CD4-positive, alpha-beta T cell (primary cell): ENCODE measurements around the gene KCNH4. TPM values are rescaled to one million over a fixed set of nuclear protein-coding genes. Genes with fewer than 3 reads are reported as not detected.

Experiments
- ATAC-seq: fragments of 200-7000 bp; cut with Tn5 transposase; one replicate; pipeline ENCODE4 v1.10.0; 2022; ENCODE audit warnings: mild to moderate bottlenecking; ENCODE audit not compliant: poor library complexity
- CTCF ChIA-PET: fragments of 350-600 bp; sonication (Branson Sonifier 250); formaldehyde crosslinking; loops from one replicate; lab custom pipeline; 2021; ENCODE audit warnings: antibody characterized with exemption, inconsistent platforms; lab: Charles Lee
- POLR2A ChIA-PET: fragments of 350-600 bp; sonication (Branson Sonifier 250); formaldehyde crosslinking; loops from one replicate; lab custom pipeline; 2021; ENCODE audit warnings: antibody characterized with exemption, inconsistent platforms; lab: Charles Lee
- DNase-seq, 14 experiments: peaks; one replicate each; pipeline ENCODE4 v3.0.0-alpha.2; 2013 to 2020; ENCODE audit warnings: mixed read lengths in 2 of 14
- H3K27ac ChIP-seq, 2 donors: one replicate each; pipeline versions ENCODE4 v1.5.1 to v1.7.0; 2013; ENCODE audit warnings: low read length in 2 of 2, low read depth in 1 of 2, mild to moderate bottlenecking in 1 of 2
- H3K27me3 ChIP-seq, 2 experiments: 1 replicate in 1 of 2; 2 replicates in 1 of 2; pipeline versions ENCODE4 v1.6.1 to v1.7.0; 2013; ENCODE audit warnings: low read length in 2 of 2, control low read depth in 1 of 2, mild to moderate bottlenecking in 1 of 2, moderate library complexity in 1 of 2; ENCODE audit not compliant: insufficient read depth in 2 of 2, control insufficient read depth in 1 of 2
- H3K36me3 ChIP-seq: one replicate; pipeline ENCODE4 v1.6.1; 2013; ENCODE audit warnings: low read length, control low read depth; ENCODE audit not compliant: insufficient read depth
- H3K4me1 ChIP-seq: one replicate; pipeline ENCODE4 v1.6.1; 2013; ENCODE audit warnings: low read length, control low read depth; ENCODE audit not compliant: insufficient read depth
- H3K4me3 ChIP-seq: one replicate; pipeline ENCODE4 v1.5.1; 2013; ENCODE audit warnings: mild to moderate bottlenecking, low read length, moderate library complexity
- H3K9me3 ChIP-seq, 2 experiments: 1 replicate in 1 of 2; 2 replicates in 1 of 2; pipeline versions ENCODE4 v1.6.1 to v1.7.0; 2013; ENCODE audit warnings: low read length in 2 of 2, mild to moderate bottlenecking in 2 of 2, control low read depth in 1 of 2, moderate library complexity in 1 of 2; ENCODE audit not compliant: control insufficient read depth in 1 of 2, insufficient read depth in 1 of 2
- H3K27ac Mint-ChIP-seq: one replicate; pipeline ENCODE4 v1.8.0; 2020; ENCODE audit warnings: mixed read lengths
- H3K27me3 Mint-ChIP-seq: one replicate; pipeline ENCODE4 v1.8.0; 2021; ENCODE audit warnings: mixed read lengths
- H3K36me3 Mint-ChIP-seq: one replicate; pipeline ENCODE4 v1.8.0; 2021; ENCODE audit warnings: low read depth, mixed read lengths
- H3K4me1 Mint-ChIP-seq: one replicate; pipeline ENCODE4 v1.8.0; 2021; ENCODE audit warnings: low read depth, mixed read lengths
- H3K4me3 Mint-ChIP-seq: one replicate; pipeline ENCODE4 v1.8.0; 2020; ENCODE audit warnings: mild to moderate bottlenecking, mixed read lengths
- H3K9me3 Mint-ChIP-seq: one replicate; pipeline ENCODE4 v1.8.0; 2020; ENCODE audit warnings: mixed read lengths
- CTCF ChIP-seq: fragments of 200-600 bp; IDR thresholded peaks from one replicate; pipeline ENCODE4 v1.8.0; 2022; ENCODE audit warnings: antibody characterized with exemption, mild to moderate bottlenecking
- intact Hi-C, 2 experiments: fragments of 100-400 bp; cut with DNase I in 1 of 2; cut with micrococcal nuclease in 1 of 2; formaldehyde crosslinking; loops; one replicate each; pipeline versions ENCODE4 v1.15.1 to v1.9.0; 2023 to 2025; cut with DNase I, micrococcal nuclease
- total RNA-seq, 174 experiments: library from RNA in 2 of 174; stranded (reverse) in 2 of 174; gene quantifications; one replicate each; pipeline ENCODE4 v1.2.3 and lab custom pipeline; 2021 to 2026

Gene KCNH4
- total RNA-seq, 2 experiments from 2014 or later: 0.17 to 0.25 TPM

- Mint-ChIP-seq H3K27ac (peak overlapping the region; percentile 30), H3K36me3 (peaks cover 67% of the 10 kb centered on the region), H3K4me3 (no peak overlapping the region), H3K9me3 (no peaks in the 10 kb centered on the region), H3K27me3 (no peaks in the 10 kb centered on the region), H3K4me1 (no peaks in the 10 kb centered on the region)
- Histone ChIP-seq H3K27ac (no peak overlapping the region), H3K27me3 (no peaks in the 10 kb centered on the region), H3K36me3 (peaks cover 55% of the 10 kb centered on the region), H3K4me1 (no peaks in the 10 kb centered on the region), H3K9me3 (no peaks in the 10 kb centered on the region), H3K4me3 (no peak overlapping the region)
- TF ChIP-seq CTCF: no peak
- DNase-seq (no peak), ATAC-seq (no peak)
- intact Hi-C loops: no loop called here
- POLR2A ChIA-PET: no interaction called here
- CTCF ChIA-PET: no interaction called here
Observed at GRCh38 chr17:42201458-42201772, 20.5 kb upstream of the KCNH4 start.

- H3K27me3 Mint-ChIP-seq: no peaks in the 10 kb centered on the region
- no peak for TF ChIP-seq CTCF
- H3K36me3 Mint-ChIP-seq: peaks cover 61% of the 10 kb centered on the region
- no peak for ATAC-seq
- H3K4me1 Mint-ChIP-seq: no peaks in the 10 kb centered on the region
- no peak overlapping the region for H3K27ac ChIP-seq
- peak overlapping the region; percentile 30 for H3K27ac Mint-ChIP-seq
- CTCF ChIA-PET: interaction anchor here (0.8 kb wide), 1 partner anchor 75 kb away, joined by 3 read pairs; no protein-coding TSS in a partner anchor
- no peaks in the 10 kb centered on the region for H3K4me1 ChIP-seq
- no peak for DNase-seq
- H3K9me3 ChIP-seq: no peaks in the 10 kb centered on the region
- H3K4me3 Mint-ChIP-seq: no peak overlapping the region
- POLR2A ChIA-PET: no interaction called here
- H3K9me3 Mint-ChIP-seq: no peaks in the 10 kb centered on the region
- peaks cover 51% of the 10 kb centered on the region for H3K36me3 ChIP-seq
- intact Hi-C loops: no loop called here
- H3K27me3 ChIP-seq: no peaks in the 10 kb centered on the region
- no peak overlapping the region for H3K4me3 ChIP-seq
Observed at GRCh38 chr17:42200706-42201457, 19.9 kb upstream of the KCNH4 start.

DNA sequence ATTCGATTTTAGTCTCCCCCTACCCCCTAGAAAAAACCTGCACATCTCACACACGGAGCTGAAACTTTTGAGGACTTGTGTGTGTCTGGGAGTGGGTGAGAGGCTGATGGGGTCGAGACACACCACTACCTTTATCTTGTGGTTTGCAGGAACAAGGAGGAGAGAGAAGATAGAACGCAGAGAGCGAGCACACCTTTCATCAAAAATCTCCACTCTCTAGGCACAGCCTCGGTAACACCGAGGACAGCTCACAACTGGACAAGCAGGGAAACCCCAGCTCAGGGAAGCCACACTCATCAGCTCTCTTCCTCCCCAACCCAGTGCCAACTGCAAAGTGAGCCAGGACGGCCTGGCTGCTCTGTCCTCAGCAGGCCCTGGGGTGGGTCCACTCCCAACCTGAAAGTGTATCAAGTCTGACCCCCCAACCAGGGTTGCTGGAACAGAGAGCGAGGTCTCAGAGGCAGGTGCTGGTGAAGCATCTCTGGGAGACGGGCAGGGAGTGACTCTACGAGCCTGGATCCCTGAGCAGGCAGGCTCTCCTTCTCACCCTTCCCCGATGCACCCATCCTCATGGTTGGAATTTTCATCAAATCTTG lies 18.6 kb upstream of the KCNH4 start:
- Histone ChIP-seq H3K27me3 (no peaks in the 10 kb centered on the region), H3K36me3 (peaks cover 39% of the 10 kb centered on the region), H3K9me3 (no peaks in the 10 kb centered on the region), H3K4me1 (peaks cover 4% of the 10 kb centered on the region), H3K27ac (no peak overlapping the region), H3K4me3 (no peak overlapping the region)
- Mint-ChIP-seq H3K4me3 (no peak overlapping the region), H3K4me1 (peaks cover 2% of the 10 kb centered on the region), H3K27ac (no peak overlapping the region), H3K9me3 (no peaks in the 10 kb centered on the region), H3K36me3 (peaks cover 48% of the 10 kb centered on the region), H3K27me3 (no peaks in the 10 kb centered on the region)
- DNase-seq (no peak), ATAC-seq (no peak)
- ChIA-PET CTCF (interaction anchor here (0.6 kb wide), 1 partner anchor 236 kb away, joined by 3 read pairs; no protein-coding TSS in a partner anchor), POLR2A (interaction anchor here (0.7 kb wide), 1 partner anchor 80 kb away, joined by 3 read pairs; no protein-coding TSS in a partner anchor)
- TF ChIP-seq CTCF: no peak
- intact Hi-C loops: no loop called here
